SJCRH30 (cell line): Measurements from ENCODE around the gene TNRC6C. TPM values are rescaled to one million over a fixed set of nuclear protein-coding genes. Genes with fewer than 3 reads are reported as not detected.
"Not testable (repeated sequence)": the region's sequence is repeated elsewhere in the genome, so short reads cannot be mapped to it uniquely, and the experiment has no call there.

Source experiments
- DNase-seq, 2 experiments: peaks; one replicate each; pipeline ENCODE4 v3.0.0-alpha.2; 2015 to 2020
- H3K27ac ChIP-seq: fragments of 250-450 bp; sonication (Bioruptor Pico); 2 replicates; pipeline ENCODE4 v1.5.1; 2020; ENCODE audit warnings: mild to moderate bottlenecking, moderate library complexity
- H3K27me3 ChIP-seq: fragments of 250-450 bp; sonication (Bioruptor Pico); 2 replicates; pipeline ENCODE4 v1.5.1; 2020; ENCODE audit warnings: mild to moderate bottlenecking, moderate library complexity
- H3K36me3 ChIP-seq: fragments of 250-450 bp; sonication (Bioruptor Pico); 2 replicates; pipeline ENCODE4 v1.5.1; 2020; ENCODE audit warnings: mild to moderate bottlenecking, moderate library complexity
- H3K4me1 ChIP-seq: fragments of 250-450 bp; sonication (Bioruptor Pico); 2 replicates; pipeline ENCODE4 v1.5.1; 2020; ENCODE audit warnings: mild to moderate bottlenecking, moderate library complexity
- H3K4me3 ChIP-seq: fragments of 250-450 bp; sonication (Bioruptor Pico); 2 replicates; pipeline ENCODE4 v1.5.1; 2020; ENCODE audit warnings: mild to moderate bottlenecking, moderate library complexity
- H3K9me3 ChIP-seq: fragments of 250-450 bp; sonication (Bioruptor Pico); replicated peaks from 2 replicates; pipeline ENCODE4 v1.5.1; 2020; ENCODE audit warnings: mild to moderate bottlenecking, moderate library complexity
- total RNA-seq: library from RNA; depleted of rRNA; stranded (reverse); fragments of >200 nt; shearing (Covaris generic); gene quantifications from 2 replicates; pipeline ENCODE4 v1.2.3, GENCODE V29; 2014

The TNRC6C gene
- total RNA-seq, 1 experiment from 2014 or later = 12.7 TPM

DNA sequence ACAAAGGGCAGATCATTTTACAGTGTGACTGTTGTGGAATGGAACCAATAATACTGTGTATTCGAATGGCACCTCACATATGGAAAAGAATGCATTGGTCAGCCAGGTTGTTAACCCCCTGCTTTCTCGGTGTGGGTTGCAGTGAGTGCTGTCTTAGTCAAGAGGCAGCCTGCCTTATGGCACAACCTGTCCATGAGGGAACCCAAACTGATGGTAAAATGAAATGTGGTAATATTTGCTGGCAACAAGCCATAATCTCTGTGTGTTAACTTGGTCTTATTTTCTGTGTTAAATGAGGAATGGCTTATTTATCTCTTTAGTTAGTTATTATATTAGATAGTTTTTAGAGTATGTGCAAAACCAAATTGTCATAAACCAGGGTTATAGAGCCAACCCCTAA, 88.4 kb downstream of the TNRC6C start:
- Histone ChIP-seq H3K4me1 (peaks cover 7% of the 10 kb centered on the region), H3K27ac (no peak overlapping the region), H3K9me3 (no peaks in the 10 kb centered on the region), H3K4me3 (no peak overlapping the region), H3K27me3 (no peaks in the 10 kb centered on the region), H3K36me3 (peaks cover 21% of the 10 kb centered on the region)
- peak in 1 of 2 experiments; percentile 19 for DNase-seq

DNA sequence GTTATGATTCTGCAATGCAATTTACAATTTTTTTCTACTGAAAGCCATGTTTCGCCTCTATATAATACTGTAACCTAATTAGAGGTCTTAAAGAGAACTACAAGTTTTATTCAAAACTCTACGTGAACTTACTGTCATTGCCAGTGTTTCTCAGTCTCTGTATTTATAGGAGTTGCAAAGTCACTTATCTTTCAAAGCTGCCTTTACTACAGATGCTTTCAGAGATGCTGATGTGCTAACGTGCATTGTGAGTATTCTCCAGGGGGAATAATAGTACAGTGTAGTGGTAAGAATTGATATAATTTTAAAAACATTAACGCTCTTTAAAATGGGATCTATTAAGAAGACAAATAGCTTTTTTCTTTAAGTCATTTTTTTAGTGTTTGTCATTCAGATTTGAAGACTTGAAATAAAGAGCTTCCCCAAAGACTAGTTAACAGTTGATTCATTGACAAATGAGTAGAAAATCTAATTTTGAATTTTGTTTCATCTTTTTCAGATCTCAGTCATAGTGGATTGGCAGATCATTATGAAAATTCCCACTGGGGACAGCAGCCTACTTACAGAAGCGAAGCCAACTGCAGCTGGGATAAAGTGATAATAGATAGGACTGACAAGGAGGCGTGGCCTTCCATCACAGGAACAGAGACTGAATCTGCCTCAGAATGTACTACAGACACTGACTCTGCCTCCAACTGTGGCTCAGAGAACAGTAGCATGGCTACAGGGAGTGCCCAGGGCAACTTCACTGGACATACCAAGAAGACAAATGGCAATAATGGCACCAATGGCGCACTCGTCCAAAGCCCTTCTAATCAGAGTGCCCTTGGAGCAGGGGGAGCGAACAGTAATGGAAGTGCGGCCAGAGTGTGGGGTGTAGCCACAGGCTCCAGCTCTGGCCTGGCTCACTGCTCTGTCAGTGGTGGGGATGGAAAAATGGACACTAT, 90.1 kb downstream of the TNRC6C start:
- H3K36me3 ChIP-seq = peaks cover 21% of the 10 kb centered on the region
- H3K4me1 ChIP-seq = no peaks in the 10 kb centered on the region
- DNase-seq = no peak
- no peaks in the 10 kb centered on the region for H3K9me3 ChIP-seq
- no peak overlapping the region for H3K27ac ChIP-seq
- H3K4me3 ChIP-seq = no peak overlapping the region
- no peaks in the 10 kb centered on the region for H3K27me3 ChIP-seq

GRCh38 chr17:78049609-78050008, 91.1 kb downstream of the TNRC6C start:
- no peaks in the 10 kb centered on the region for H3K27me3 ChIP-seq
- H3K9me3 ChIP-seq = no peaks in the 10 kb centered on the region
- no peak for DNase-seq
- no peak overlapping the region for H3K4me3 ChIP-seq
- H3K27ac ChIP-seq = no peak overlapping the region
- no peaks in the 10 kb centered on the region for H3K4me1 ChIP-seq
- H3K36me3 ChIP-seq = peaks cover 27% of the 10 kb centered on the region

GRCh38 chr17:78051186-78051972, 92.9 kb downstream of the TNRC6C start:
- Histone ChIP-seq H3K36me3 (peaks cover 31% of the 10 kb centered on the region), H3K27me3 (no peaks in the 10 kb centered on the region), H3K4me1 (no peaks in the 10 kb centered on the region), H3K9me3 (no peaks in the 10 kb centered on the region), H3K27ac (no peak overlapping the region), H3K4me3 (no peak overlapping the region)
- DNase-seq = no peak

DNA sequence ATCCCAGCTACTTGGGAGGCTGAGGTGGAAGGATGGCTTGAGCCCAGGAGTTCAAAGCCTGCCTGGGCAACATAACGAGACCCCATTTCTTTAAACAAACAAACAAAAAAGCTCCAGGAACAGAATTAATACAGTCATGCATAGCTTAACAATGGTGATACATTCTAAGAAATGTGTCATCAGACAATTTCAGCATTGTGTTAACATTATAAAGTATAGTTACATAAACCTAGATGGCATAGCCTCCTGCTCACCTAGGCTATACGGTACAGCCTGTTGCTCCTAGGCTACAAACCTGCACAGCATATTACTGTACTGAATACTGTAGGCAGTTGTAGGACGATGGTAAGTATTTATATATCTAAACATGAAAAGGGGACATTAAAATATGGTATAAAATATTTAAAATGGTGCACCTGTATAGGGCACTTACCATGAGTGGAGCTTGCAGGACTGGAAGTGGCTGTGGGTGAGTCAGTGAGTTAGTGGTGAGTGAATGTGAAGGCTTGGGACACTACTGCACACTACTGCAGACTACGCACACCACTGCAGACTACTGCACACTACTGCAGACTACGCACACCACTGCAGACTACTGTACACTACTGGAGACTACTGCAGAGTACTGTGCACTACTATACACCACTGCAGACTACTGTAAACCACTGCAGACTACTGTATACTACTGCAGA, 95.4 kb downstream of the TNRC6C start:
- Histone ChIP-seq H3K27ac (no peak overlapping the region), H3K4me3 (no peak overlapping the region), H3K4me1 (peaks cover 8% of the 10 kb centered on the region), H3K36me3 (peaks cover 26% of the 10 kb centered on the region), H3K27me3 (no peaks in the 10 kb centered on the region), H3K9me3 (no peaks in the 10 kb centered on the region)
- no peak for DNase-seq

DNA sequence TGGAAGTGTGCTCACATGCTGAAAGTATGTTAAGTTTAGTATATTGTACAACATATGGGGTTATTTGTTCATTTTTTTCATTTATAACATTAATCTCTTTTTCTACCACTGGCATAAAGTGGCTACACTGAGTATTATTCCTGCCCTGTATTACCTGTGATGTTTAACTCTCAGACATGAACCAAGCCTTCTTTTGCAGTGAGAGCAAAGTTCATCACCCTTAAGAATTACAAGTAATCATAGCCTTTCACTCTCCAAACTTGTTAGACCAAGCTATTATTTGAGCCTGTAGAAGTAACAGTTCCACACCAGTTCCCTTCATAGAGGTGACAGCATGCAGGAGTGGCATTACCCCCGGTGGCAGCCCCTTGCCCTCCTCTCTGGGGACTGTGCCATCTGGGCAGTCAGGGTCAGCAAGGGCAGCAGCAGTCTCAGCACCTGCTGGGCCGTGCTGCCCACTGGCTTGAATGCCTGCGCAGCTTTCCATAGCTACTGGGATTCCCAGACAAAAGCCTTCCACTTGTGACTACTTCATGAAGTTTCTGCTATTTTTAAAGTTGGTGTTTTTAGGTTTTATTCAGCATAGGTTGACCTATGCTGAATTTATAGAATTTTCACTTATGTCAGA, 98.7 kb downstream of the TNRC6C start:
- Histone ChIP-seq H3K36me3 (peaks cover 10% of the 10 kb centered on the region; the same call in 1 of the 2 replicates), H3K4me3 (no peak overlapping the region)
- no peak for DNase-seq

DNA sequence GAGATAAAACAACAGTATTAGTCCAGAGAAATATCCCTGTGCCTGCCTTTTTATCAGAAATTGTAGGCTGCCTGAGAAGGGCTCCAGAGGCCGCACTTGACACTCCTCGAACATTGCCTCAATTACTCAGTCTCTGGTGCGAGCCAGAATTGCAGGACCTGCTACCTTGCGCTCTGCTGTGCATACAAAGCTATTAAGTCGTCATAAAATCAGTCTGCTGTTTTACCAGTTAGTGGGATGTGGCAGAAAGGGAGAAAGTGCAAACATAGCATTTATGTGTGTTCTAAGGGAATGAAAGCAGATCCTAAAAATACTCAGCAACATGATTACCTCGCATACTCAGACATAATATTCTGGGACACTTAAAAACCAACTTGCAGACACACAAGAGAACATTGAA, 99.5 kb downstream of the TNRC6C start:
- H3K4me1 ChIP-seq = peaks cover 15% of the 10 kb centered on the region
- H3K27me3 ChIP-seq = no peaks in the 10 kb centered on the region
- DNase-seq = no peak
- H3K9me3 ChIP-seq = no peaks in the 10 kb centered on the region
- H3K4me3 ChIP-seq = no peak overlapping the region
- peaks cover 10% of the 10 kb centered on the region; the same call in 1 of the 2 replicates for H3K36me3 ChIP-seq
- H3K27ac ChIP-seq = no peak overlapping the region

More for the DNA sequence above, 98.7 kb downstream of the TNRC6C start:
- Histone ChIP-seq H3K4me1 (peaks cover 15% of the 10 kb centered on the region), H3K27ac (no peak overlapping the region), H3K9me3 (no peaks in the 10 kb centered on the region), H3K27me3 (no peaks in the 10 kb centered on the region)

GRCh38 chr17:78058581-78058980, 100.1 kb downstream of the TNRC6C start:
- Histone ChIP-seq H3K27ac (no peak overlapping the region), H3K36me3 (peaks cover 10% of the 10 kb centered on the region; the same call in 1 of the 2 replicates), H3K27me3 (no peaks in the 10 kb centered on the region), H3K4me1 (peaks cover 15% of the 10 kb centered on the region), H3K9me3 (no peaks in the 10 kb centered on the region), H3K4me3 (no peak overlapping the region)
- peak in 1 of 2 experiments; percentile 22 for DNase-seq

GRCh38 chr17:78062596-78062995, 104.1 kb downstream of the TNRC6C start:
- H3K4me3 ChIP-seq = no peak overlapping the region
- H3K27ac ChIP-seq = no peak overlapping the region
- H3K27me3 ChIP-seq = no peaks in the 10 kb centered on the region
- H3K4me1 ChIP-seq = peaks cover 15% of the 10 kb centered on the region
- H3K9me3 ChIP-seq = no peaks in the 10 kb centered on the region
- peaks cover 9% of the 10 kb centered on the region; the same call in 1 of the 2 replicates for H3K36me3 ChIP-seq
- no peak for DNase-seq

DNA sequence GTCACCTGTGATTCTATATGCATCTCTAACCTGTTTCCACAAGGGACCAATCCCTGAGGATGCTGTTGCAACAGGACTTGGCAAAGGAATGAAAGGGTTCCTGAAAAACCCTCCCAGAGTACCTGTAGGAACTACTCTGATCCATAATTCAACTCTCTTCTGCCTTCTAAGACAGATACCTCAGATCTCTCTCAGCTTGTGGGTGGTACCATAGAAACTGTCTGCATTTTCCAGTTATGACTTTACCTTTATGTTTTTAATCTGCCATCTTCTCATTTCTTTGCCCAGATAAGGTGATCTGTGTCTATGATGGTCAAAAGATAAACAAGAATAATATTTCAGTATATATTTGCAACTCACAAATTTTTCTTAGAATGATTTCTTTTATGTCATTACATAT, 105.0 kb downstream of the TNRC6C start:
- Histone ChIP-seq H3K4me1 (peaks cover 11% of the 10 kb centered on the region), H3K27me3 (no peaks in the 10 kb centered on the region), H3K36me3 (peaks cover 9% of the 10 kb centered on the region; the same call in 1 of the 2 replicates), H3K4me3 (no peak overlapping the region), H3K27ac (no peak overlapping the region), H3K9me3 (no peaks in the 10 kb centered on the region)
- DNase-seq = no peak

DNA sequence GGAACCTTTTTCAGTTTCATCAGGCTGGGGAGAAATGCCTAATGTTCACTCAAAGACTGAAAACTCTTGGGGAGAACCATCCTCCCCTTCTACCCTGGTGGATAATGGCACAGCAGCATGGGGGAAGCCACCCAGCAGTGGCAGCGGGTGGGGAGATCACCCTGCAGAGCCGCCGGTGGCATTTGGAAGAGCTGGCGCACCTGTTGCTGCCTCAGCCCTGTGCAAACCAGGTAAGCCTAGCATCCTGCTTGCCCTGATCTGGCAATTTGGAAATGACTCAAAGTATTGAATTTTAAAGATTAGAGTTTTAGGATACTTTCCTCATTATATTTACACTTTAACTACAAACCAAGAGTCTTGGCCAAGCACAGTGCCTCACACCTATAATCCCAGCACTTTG, 106.2 kb downstream of the TNRC6C start:
- Histone ChIP-seq H3K36me3 (peaks cover 12% of the 10 kb centered on the region; the same call in 1 of the 2 replicates), H3K4me1 (no peaks in the 10 kb centered on the region), H3K27ac (no peak overlapping the region), H3K4me3 (no peak overlapping the region), H3K27me3 (no peaks in the 10 kb centered on the region), H3K9me3 (no peaks in the 10 kb centered on the region)
- no peak for DNase-seq

DNA sequence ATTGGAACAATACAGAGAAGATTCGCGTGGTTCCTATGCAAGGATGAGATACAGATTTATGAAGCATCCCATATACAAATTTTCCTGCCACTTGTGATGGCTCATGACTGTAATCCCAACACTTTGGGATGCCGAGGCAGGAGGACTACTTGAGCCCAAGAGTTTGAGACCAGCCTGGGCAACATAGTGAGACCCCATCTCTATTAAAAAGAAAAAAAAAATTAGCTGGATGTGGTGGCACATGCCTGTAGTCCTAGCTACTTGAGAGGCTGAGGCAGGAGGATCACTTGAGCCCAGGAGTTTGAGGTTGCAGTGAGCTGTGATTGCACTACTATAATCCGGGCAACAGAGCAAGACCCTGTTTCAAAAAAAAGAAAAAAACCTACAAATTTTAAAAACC, 108.5 kb downstream of the TNRC6C start:
- H3K9me3 ChIP-seq, H3K27me3 ChIP-seq, H3K4me1 ChIP-seq, H3K27ac ChIP-seq, DNase-seq, H3K4me3 ChIP-seq: not testable (repeated sequence)
- peaks cover 23% of the 10 kb centered on the region for H3K36me3 ChIP-seq

GRCh38 chr17:78069695-78070094, 111.2 kb downstream of the TNRC6C start:
- peaks cover 50% of the 10 kb centered on the region for H3K36me3 ChIP-seq
- no peak overlapping the region for H3K27ac ChIP-seq
- no peak overlapping the region for H3K4me3 ChIP-seq
- H3K4me1 ChIP-seq = no peaks in the 10 kb centered on the region
- no peaks in the 10 kb centered on the region for H3K9me3 ChIP-seq
- DNase-seq = no peak
- no peaks in the 10 kb centered on the region for H3K27me3 ChIP-seq

DNA sequence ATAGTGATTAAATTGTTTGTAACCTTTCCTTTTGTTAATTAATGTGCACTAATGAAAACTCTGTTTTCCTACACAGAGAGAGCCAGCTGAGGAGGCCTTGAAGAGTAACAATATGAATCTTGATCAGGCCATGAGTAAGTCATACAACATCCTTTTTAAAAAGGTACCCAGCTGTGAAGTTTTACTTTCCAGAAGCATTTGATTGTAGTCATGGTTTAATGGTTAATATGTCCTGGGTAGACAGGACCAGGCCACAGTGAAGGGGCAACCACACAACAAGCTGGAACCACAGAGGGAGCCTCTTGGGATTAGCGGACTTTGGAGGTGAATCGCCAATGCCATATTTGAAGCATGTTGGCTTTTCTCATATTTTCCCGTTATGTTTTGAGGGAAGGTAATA, 114.5 kb downstream of the TNRC6C start:
- Histone ChIP-seq H3K4me1 (no peaks in the 10 kb centered on the region), H3K27me3 (no peaks in the 10 kb centered on the region), H3K27ac (no peak overlapping the region), H3K9me3 (no peaks in the 10 kb centered on the region), H3K36me3 (peaks cover 52% of the 10 kb centered on the region), H3K4me3 (no peak overlapping the region)
- DNase-seq = no peak
